RWPE1 (cell line): Measurements from ENCODE around the gene WNT9B.

Experiments used
- CTCF ChIA-PET: fragments of 350-600 bp; sonication (Branson Sonifier 250); formaldehyde crosslinking; extraction: SDS; loops from one replicate; lab custom pipeline; 2021; lab: Yijun Ruan, JAX
- POLR2A ChIA-PET: fragments of 400-600 bp; formaldehyde crosslinking; extraction: SDS; loops from one replicate; lab custom pipeline; 2020; ENCODE audit warnings: antibody characterized with exemption; ENCODE audit not compliant: low non-redundant PET; lab: Yijun Ruan, JAX
- DNase-seq: peaks from one replicate; pipeline ENCODE4 v3.0.0; 2012; ENCODE audit warnings: low spot score
- H3K27ac ChIP-seq: fragments of 450-650 bp; 2 replicates; pipeline ENCODE4 v1.5.1; 2017
- CTCF ChIP-seq: fragments of 450-650 bp; conservative IDR thresholded peaks from 2 replicates; pipeline ENCODE4 v1.5.1; 2017; ENCODE audit warnings: low read depth, mild to moderate bottlenecking

Gene WNT9B

DNA sequence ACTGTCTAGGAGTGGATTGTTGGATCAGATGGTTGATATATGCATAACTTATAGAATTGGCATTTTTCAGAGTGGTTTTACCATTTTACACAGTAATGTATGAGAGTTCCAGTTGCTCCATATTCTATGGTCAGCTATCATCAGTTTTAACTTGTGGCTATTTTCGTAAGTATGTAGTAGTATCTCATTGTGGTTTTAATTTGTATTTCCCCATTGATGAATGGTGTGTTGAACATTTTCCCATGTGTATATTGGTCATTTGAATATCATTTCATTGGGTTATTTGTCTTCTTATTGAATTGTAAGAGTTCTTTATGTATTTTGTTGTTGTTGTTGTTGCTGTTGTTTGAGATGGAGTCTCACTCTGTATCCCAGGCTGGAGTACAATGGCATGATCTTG is 6.2 kb downstream of the WNT9B start:
- TF ChIP-seq CTCF, result no peak
- H3K27ac ChIP-seq, result no peak overlapping the region
- CTCF ChIA-PET, result interaction anchor here (2.4 kb wide), 1 partner anchor 16 kb away, joined by 5 read pairs; no protein-coding TSS in a partner anchor
- DNase-seq, result no peak
- POLR2A ChIA-PET, result no interaction called here

GRCh38 chr17:46859996-46860395 is 8.6 kb downstream of the WNT9B start:
- POLR2A ChIA-PET, result no interaction called here
- CTCF ChIA-PET, result no interaction called here
- no peak overlapping the region for H3K27ac ChIP-seq
- DNase-seq, result no peak
- no peak for TF ChIP-seq CTCF

DNA sequence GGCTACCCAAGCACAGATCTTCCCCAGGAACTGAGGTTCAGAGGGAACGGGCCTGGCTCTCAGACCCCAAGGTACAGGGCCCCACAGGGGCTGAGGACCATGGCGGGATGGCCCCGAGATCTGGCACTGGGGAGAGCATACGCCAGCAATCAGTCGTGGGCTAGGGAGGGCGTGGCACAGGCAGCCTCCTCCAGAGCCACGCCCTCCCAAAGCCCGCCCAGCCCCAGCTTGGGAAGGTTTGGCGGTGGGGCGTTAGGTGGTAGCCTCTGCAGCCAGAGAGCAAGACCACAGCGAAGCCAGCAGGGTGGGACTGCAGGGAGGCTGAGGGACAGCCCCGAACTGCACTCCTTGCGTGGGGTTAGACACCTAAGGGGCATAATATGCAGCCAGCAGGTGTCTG is 11.6 kb downstream of the WNT9B start:
- ChIA-PET POLR2A (no interaction called here), CTCF (interaction anchor here (0.7 kb wide), 1 partner anchor 8 kb away, joined by 3 read pairs; no protein-coding TSS in a partner anchor)
- DNase-seq, result no peak

DNA sequence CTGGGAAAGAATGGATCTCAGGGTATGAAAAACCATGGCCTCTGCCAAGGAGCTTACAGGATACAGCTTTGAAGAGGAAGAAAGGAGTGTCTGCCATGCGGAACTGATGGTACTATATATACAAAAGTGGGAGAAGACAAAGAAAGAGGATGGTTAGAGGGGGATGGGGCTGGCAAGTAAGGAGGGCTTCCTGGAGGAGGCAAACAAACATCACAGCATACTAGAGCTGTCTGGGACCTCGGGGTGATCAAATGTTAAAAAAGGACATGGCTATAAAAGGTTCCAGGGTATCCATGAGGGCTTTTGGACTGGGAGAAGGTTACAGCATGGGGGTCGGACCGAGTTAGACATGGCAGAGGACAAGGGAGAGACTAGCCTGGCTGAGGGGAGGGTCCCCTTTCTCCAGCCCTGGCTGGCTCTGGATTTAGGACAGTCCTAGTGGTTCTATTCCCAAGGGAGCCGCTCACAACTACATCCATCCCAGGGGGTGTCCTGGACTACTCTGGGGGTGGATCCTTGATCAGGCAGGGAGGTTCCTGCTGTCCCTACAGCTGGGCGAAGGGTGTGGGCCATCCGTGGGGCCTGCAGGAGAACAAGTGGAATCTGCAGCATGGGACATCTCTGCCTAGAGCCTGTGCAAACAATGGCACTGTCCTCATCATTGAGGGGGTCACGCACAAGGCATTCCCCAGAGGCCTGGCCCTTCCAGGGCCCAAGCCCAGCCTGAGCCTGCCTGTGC is 12.2 kb downstream of the WNT9B start:
- no peak for DNase-seq
- no peak for TF ChIP-seq CTCF
- POLR2A ChIA-PET, result no interaction called here
- no peak overlapping the region for H3K27ac ChIP-seq
- CTCF ChIA-PET, result interaction anchor here (0.7 kb wide), 1 partner anchor 9 kb away, joined by 3 read pairs; no protein-coding TSS in a partner anchor

More for the DNA sequence above, 11.6 kb downstream of the WNT9B start:
- H3K27ac ChIP-seq, result no peak overlapping the region
- TF ChIP-seq CTCF, result no peak

DNA sequence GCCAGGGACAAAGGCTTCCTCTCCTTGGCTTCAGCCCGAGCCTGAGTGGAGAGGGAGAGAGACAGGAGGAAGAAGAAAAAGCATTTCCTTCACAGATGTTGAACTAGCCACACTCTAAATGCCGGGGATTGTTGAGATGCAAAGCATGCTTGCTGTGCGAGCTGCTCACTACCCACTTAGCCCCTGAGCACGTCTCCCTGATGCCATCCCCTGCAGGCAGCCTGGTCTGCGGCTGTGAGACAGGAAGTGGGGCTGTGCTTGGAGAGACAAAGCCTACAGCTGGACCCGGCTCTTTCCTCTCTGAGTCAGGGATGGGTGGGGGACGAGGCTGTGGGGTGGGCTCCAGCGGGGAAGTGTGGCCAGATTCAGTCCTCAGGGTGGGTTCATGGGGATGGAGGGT is 13.7 kb downstream of the WNT9B start:
- no peak for TF ChIP-seq CTCF
- no peak for DNase-seq
- CTCF ChIA-PET, result interaction anchor here (1.4 kb wide), 1 partner anchor 23 kb away, joined by 4 read pairs; no protein-coding TSS in a partner anchor
- H3K27ac ChIP-seq, result no peak overlapping the region
- POLR2A ChIA-PET, result no interaction called here

GRCh38 chr17:46866325-46866724 is 14.9 kb downstream of the WNT9B start:
- DNase-seq, result no peak
- H3K27ac ChIP-seq, result no peak overlapping the region
- CTCF ChIA-PET, result interaction anchor here (1.4 kb wide), 1 partner anchor 25 kb away, joined by 4 read pairs; no protein-coding TSS in a partner anchor
- POLR2A ChIA-PET, result no interaction called here
- TF ChIP-seq CTCF, result no peak
